NCI-H2171 (cell line): ENCODE measurements around the gene CLCNKA.
"Not testable (repeated sequence)": the region's sequence is repeated elsewhere in the genome, so short reads cannot be mapped to it uniquely, and the experiment has no call there.

Experiments
- DNase-seq: peaks from one replicate; lab custom pipeline; 2025; lab: John Stamatoyannopoulos, UW

Gene CLCNKA

DNA sequence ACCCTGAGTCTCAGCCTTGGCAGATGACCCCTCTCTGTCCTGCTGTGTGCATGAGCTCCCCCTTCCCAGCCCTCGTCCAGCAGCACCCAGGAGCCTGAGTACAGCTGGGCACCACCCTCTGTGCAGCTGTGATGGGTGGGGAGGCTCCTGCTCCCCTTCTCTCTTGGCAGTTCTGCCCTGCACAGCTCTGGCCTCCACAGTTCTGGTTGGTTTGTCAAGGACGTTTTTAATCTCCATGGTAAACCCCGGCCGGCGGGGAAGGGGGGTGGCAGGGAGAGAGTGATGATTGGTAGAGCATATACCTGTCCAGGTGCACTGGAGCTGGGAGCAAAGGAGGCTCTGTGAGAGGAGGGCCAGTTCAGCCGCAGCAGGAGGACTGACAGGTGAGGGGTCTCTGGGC, at the start of gene CLCNKA:
TSS of gene CLCNKA (plus strand) at position 356 of the 400 bp plus-strand sequence. CDS start 584 bp downstream, outside the sequence.
- DNase-seq = no peak

DNA sequence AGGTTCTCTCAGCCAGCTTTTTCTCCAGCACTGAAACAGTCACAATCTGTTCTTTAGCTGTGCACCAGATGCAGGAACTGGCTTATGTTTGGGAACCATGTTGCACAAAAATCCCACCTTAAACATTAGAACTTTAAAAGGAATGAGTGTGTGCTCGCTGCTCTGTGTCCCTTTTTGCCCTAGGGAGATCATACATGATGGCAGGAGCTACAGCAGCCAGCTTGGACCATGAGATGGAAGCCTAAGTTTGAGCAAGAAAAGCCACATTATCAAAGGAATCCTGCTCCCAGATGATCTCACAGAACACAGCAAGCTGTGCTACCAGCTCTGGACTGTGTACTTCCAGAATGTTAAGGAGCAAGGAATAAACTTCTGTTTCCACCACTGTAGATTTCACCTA, 49.4 kb upstream of the CLCNKA start:
- no peak for DNase-seq

DNA sequence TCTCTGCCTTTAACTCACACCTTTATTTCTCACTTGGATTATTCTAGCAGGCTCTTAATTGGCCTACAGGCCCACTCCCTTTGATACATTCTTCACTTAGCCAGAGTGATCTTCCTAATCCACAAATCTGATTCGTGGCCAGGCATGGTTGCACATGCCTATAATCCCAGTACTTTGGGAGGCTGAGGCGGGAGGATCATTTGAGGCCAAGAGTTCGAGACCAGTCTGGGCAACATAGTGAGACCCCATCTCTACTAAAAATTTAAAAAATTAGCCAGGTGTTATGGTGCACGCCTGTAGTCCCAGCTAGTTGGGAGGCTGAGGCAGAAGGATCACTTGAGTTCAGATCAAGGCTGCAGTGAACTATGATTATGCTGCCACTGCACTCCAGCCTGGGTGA, 48.1 kb upstream of the CLCNKA start:
- DNase-seq = no peak

- DNase-seq = no peak
These were observed 47.0 kb upstream of the CLCNKA start for GRCh38 chr1:15974855-15975254.

DNA sequence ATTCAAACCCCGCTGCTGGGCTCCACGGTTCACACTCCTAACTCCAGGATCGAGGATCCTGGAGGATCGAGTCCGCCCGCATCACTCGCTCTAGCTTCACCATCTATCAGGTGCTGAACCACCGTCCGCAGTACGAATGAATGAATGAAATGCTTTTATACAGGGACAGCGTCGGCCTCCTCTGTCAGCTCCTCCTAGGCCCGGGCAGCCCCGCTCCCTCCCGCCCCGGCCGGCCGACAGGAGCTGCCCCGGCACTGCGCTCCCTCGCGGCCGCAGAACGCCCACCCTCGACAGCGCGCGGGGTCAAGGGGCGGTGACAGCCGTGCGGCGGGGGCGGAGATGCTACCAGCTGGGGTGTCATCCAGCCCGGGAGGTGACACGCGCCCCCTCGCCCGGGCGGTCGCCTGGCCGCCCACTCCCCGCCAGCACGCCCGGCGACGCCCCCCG, 46.5 kb upstream of the CLCNKA start:
- DNase-seq = peak; percentile 54

DNA sequence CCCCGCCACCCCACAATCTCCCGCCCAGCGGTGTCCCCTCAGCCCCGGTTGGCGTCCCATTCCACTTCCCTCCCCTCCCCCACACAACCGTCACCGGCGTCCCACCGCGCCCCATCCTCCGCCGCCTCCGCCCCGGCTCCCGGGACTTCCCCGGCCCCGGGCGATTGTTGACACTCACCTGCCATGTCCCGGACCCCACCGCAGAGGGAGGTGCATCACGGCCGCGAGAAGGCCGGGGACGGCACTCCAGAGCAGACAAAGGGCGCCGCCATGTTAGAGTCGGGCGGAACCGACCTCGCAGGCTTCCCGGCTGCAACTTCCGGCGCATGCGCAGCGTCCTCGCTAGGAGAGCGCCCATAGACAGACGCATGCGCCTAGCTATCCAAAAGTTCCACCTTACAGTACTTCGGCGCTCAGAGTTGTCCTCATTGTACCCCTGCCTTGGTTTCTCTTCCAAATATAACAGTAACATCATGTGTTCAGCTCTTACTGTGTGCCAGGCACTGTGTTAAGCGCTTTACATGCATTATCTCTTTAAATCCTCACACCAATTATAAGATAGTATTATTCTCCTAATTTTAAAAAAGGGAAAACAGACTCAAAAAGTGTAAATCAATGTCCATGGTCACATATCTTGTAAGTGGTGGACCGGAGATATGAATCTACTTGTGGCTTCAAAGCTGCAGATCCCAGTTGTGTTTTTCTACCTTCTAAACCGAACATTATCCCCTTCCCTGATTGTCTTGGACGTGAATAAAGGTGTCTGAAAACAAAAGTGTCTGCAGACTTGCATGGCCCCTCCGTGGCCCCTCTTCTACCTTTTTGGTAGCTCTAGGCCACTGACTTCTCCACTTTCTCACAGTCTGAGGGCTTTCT, 45.8 kb upstream of the CLCNKA start, which contains the start of gene ZBTB17:
TSS of gene ZBTB17 (minus strand) at position 297 of the 876 bp plus-strand sequence. CDS start 27,606 bp downstream, outside the sequence.
- DNase-seq = peak; percentile 91

- not testable (repeated sequence) for DNase-seq
These were observed 43.9 kb upstream of the CLCNKA start for GRCh38 chr1:15977947-15978346.

DNA sequence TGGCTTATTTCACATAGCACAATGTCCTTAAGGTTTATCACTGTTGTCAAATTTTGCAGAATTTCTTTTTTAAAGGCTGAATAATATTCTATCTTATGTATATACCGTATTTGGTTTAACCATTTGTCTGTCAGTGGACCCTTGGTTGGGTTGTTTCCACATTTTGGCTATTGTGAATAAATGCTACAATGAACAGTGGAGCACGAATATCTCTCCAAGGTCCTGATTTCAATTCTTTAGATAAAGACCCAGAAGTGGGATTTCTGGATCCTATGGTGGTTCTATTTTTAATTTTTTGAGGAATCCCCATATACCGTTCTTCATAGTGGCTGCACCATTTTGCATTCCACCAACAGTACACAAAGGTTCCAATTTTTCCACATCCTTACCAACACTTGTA, 40.2 kb upstream of the CLCNKA start:
- DNase-seq = no peak

DNA sequence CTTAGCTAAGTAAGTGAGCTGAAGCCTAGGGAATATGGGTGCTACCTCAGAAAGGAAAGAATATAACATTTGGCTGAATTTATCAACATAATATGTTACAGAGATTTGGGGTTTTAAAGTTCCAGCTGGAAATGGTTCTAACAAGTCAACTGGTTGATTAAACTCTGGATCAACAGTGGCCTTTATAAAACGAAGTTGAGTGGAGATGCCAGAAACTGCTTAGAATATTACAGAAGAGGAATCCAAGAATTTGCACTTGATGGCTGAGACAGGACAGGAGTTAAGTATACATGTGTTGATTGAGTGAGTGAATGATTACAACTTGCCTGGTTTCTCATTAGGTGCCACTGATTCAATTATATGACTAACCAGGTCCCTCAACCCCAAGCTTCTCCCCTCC, 38.6 kb upstream of the CLCNKA start:
- no peak for DNase-seq

GRCh38 chr1:15985611-15986297, 36.1 kb upstream of the CLCNKA start:
- DNase-seq = no peak

DNA sequence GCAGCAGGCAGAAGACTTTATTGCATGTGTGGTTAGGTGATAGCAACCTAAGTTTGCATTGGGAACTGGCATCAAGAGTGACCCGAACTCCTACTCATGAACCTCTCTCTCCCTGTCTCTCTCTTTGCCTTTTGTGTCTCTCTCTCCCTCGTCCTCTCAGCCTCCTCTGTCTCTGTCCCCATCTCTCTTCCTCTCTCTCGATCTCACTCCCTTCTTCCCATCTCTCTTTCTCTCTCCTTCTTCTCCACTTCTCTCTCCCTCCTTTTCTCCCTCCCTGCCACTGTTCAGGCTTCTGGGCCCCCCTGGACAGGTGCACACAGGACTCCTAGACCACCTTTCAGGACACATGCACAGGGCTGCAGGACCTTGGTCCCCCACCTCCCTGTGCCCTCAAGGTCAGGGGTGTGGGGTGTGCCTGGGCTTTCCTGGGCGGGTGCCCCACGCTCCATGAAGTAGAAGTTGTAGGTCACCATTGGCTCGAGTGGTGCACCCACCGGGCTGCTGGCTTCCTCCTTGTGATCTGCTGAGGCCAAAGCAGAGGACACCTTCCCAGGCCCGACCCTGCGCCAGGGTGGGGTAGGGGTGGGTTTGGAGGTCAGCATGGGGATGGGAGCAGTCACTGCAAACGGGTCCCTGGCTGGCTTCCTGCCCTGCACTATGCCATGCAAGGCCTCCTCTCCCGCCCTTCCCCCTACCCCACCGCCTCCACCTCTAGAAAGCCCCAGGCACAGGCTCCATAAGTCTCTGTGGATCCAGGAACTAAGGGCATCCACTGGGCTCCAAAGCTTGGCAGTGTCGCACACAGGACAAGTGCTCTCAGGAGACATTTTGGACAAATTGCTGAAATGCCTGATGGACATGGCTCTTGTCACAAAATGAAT, 32.7 kb upstream of the CLCNKA start:
- no peak for DNase-seq

GRCh38 chr1:15989776-15990175, 32.1 kb upstream of the CLCNKA start:
- no peak for DNase-seq

DNA sequence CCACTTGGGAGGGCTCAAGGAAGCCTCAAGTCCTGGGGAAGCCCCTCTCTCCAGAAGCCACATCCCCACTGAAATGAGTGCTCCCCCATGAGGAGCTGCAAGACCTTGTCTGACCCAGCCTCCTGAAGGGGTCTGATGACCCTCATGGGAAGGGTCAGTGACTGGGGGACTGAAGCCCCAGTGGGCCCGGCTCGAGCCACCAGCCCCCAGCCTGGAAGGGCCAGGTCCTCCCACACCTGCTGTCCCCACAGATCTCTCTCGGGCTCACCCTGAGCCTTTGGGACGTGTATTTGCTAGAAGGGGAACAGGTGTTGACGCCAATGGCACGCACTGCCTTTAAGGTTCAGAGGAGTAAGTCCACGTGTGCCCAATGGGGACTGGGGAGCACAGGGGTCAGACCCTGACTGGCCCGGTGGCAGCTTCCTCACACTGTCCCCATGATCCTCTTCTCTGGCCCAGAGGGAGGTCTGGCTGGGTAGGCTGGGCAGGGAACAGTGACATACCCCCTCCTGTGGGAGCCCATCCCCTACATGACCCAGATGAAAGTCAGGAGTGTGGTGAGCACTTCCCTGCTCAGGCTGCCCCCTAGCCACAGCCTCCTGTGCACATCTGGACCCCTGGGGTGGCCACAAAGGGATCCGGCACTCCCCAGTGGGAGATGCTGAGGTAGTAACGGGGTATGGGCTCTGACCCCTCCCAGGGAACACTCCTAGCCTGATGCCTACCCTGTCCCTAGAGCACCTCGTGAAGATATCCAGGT, 30.2 kb upstream of the CLCNKA start:
- DNase-seq = no peak

- DNase-seq = no peak
These were observed 29.7 kb upstream of the CLCNKA start for GRCh38 chr1:15992187-15992553.

GRCh38 chr1:15992582-15993500, 29.0 kb upstream of the CLCNKA start:
- DNase-seq = no peak

DNA sequence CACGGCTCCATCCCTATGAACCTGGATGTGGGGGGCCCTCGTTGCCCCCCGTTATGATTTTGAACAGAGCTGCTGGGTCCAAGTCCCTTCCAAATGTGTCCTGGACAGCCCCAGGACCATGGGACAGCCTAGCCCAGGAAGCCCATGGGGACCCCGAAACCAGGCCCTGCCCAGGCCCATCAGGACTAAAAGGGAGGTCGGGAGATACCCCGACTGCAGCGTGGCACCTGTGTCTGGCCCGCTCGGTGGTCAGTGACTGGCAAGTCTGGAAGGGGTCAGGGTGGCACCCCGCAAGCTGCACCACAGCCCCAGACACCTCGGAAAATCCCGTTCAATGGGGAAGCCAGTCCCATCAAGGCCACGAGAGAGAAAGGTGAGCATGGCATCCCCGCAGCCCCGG, 28.2 kb upstream of the CLCNKA start:
- no peak for DNase-seq

DNA sequence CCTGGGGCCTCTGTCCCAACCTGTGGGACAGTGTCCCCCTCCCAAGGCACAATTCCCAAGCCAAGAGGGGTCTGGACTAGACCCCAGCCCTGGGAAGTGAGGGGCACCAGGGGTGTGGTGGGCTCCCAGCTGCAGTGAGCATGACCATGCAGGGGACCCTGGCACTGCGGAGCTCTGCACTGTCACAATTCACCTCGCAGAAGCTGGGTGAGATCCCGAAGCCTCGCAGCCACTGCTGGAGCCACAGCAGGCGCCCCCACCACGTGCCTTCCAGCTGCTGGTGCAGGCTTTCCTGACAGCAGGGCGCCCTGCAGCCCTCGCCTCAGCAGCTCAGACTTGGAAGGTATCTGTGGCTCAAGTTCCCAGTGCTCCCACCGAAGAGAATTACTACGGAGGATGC, 27.8 kb upstream of the CLCNKA start:
- DNase-seq = no peak

GRCh38 chr1:15994590-15995351, 27.1 kb upstream of the CLCNKA start:
- no peak for DNase-seq

- DNase-seq = no peak
These were observed 24.7 kb upstream of the CLCNKA start for GRCh38 chr1:15997076-15997585.
